Ovary (tissue), 3 donors: ENCODE results near the gene CDH23.

ENCODE experiments used
- CTCF ChIP-seq, 3 donors: fragments of 450-650 bp in 2 of 3; fragments of 200-600 bp in 1 of 3; IDR thresholded peaks; one replicate each; pipeline versions ENCODE4 v1.5.1 to v1.8.0; 2016 to 2022; ENCODE audit warnings: antibody characterized with exemption in 3 of 3, mild to moderate bottlenecking in 1 of 3
- EP300 ChIP-seq: sonication (generic); formaldehyde crosslinking; IDR thresholded peaks from one replicate; pipeline ENCODE4 v1.6.1; 2017; ENCODE audit warnings: antibody characterized with exemption
- POLR2A ChIP-seq: fragments of 450-650 bp; IDR thresholded peaks from one replicate; pipeline ENCODE4 v1.6.1; 2017; ENCODE audit warnings: antibody characterized with exemption, mild to moderate bottlenecking, moderate library complexity
- donor health status: DM: no; HTN: no; CAD: no.

- TF ChIP-seq CTCF (IDR thresholded peaks at IDR 0.05): no peak
- no peak for TF ChIP-seq EP300
- no peak for TF ChIP-seq POLR2A
Measured at GRCh38 chr10:71850021-71850742, 453.5 kb downstream of the CDH23 start.
